Uterus (tissue), 2 donors: ENCODE data around the gene BST1.

Experiments
- POLR2A ChIP-seq, 2 donors: fragments of 450-650 bp; IDR thresholded peaks; one replicate each; pipeline ENCODE4 v1.6.1; 2016; ENCODE audit warnings: antibody characterized with exemption in 2 of 2, mild to moderate bottlenecking in 1 of 2, moderate library complexity in 1 of 2
- TF ChIP-seq, protein P1 (sequence below), 4 experiments: fragments of 200-600 bp in 2 of 4; fragments of 450-650 bp in 2 of 4; sonication (generic) in 2 of 4; IDR thresholded peaks; one replicate each; pipeline ENCODE4 v1.5.1; 2016 to 2019; ENCODE audit warnings: antibody characterized with exemption in 4 of 4, mild to moderate bottlenecking in 2 of 4, moderate library complexity in 1 of 4

DNA sequence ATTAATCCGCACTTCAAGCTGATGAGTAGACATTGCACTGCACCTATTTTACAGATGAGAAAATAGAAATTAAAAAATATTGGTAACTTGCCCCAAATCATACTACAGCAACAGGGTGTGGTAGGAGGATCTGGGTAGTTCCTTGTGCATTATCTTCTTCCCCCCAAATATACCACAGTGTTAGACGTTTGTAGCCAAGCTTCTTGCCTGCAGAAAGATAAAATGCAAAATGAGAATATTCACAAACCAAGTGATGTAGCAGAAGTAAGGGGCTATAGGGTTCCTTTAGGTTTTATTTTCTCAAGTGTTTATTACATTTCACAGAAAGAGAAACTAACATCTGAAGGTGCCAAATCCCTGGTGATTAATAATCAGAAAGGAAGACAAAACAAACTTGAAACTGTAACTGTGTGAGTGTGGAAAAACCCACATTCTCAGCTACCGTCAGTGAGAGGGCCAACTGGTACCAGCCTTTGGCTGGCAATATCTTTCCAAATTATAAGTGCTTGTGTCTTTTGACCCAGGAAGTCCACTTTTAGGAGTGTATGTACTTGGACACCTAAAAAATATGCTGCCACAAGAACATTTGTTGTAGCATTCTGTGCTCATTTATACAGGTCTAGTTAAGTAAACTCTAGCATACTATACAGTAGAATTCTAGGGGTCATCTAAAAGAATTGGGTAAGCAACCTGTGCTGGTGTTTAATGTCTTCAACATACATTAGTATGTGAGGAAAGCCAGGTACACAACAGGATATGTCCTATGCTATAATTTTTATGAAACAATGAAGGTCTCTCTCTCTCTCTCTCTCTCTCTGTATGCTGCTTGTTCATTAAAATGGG lies 68.6 kb downstream of the BST1 start:
- TF ChIP-seq, protein P1, sequence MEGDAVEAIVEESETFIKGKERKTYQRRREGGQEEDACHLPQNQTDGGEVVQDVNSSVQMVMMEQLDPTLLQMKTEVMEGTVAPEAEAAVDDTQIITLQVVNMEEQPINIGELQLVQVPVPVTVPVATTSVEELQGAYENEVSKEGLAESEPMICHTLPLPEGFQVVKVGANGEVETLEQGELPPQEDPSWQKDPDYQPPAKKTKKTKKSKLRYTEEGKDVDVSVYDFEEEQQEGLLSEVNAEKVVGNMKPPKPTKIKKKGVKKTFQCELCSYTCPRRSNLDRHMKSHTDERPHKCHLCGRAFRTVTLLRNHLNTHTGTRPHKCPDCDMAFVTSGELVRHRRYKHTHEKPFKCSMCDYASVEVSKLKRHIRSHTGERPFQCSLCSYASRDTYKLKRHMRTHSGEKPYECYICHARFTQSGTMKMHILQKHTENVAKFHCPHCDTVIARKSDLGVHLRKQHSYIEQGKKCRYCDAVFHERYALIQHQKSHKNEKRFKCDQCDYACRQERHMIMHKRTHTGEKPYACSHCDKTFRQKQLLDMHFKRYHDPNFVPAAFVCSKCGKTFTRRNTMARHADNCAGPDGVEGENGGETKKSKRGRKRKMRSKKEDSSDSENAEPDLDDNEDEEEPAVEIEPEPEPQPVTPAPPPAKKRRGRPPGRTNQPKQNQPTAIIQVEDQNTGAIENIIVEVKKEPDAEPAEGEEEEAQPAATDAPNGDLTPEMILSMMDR (IDR thresholded peaks at IDR 0.05): no peak
- TF ChIP-seq POLR2A (IDR thresholded peaks at IDR 0.05): no peak
